K562 (cell line): Measurements from ENCODE around the gene EPO. TPM values are rescaled to one million over a fixed set of nuclear protein-coding genes. Genes with fewer than 3 reads are reported as not detected.

Source experiments
- ATAC-seq: fragments of 200-7000 bp; cut with Tn5 transposase; 3 replicates; pipeline ENCODE4 v1.9.1; 2020; ENCODE audit warnings: moderate library complexity
- BruUV-seq: library from RNA; stranded (reverse); fragments of 400-500 nt; replicated peaks from 2 replicates; lab custom pipeline; 2021; lab: Mats Ljungman, UMichigan
- CTCF ChIA-PET: fragments of 300-600 bp; formaldehyde crosslinking; extraction: SDS; loops from one replicate; lab custom pipeline; 2021; ENCODE audit warnings: low intra/inter-chr PET ratio; lab: Yijun Ruan, JAX
- POLR2A ChIA-PET: fragments of 300-600, 350-650 bp; sonication (Branson Sonifier 250); formaldehyde crosslinking; extraction: SDS; loops from one replicate; lab custom pipeline; 2021; ENCODE audit warnings: antibody characterized with exemption, inconsistent platforms; lab: Yijun Ruan, JAX
- DNase-seq, 4 experiments: peaks; one replicate each; pipeline versions ENCODE4 v3.0.0 to v3.0.0-alpha.2; 2011 to 2018; ENCODE audit warnings: low spot score in 3 of 4, mixed read lengths in 3 of 4; ENCODE audit errors: extremely low read depth in 1 of 4
- FAIRE-seq: peaks from 2 replicates; lab custom pipeline; 2011; peaks lifted over from hg19 to GRCh38; lab: Jason Lieb, UNC
- H2AFZ ChIP-seq: 2 replicates; pipeline ENCODE4 v1.6.0; 2011; ENCODE audit warnings: low read depth, low read length, control low read depth, inconsistent platforms
- H3K27ac ChIP-seq: fragments of 200-600 bp; 3 replicates; pipeline ENCODE4 v1.8.0; 2011; ENCODE audit warnings: low read depth, mild to moderate bottlenecking, control low read depth, inconsistent platforms, low read length, moderate library complexity, mixed read lengths; ENCODE audit errors: extremely low read depth
- H3K27me3 ChIP-seq, 2 experiments: fragments of 300-600 bp in 1 of 2; 2 replicates in 1 of 2; 3 replicates in 1 of 2; pipeline versions ENCODE4 v1.6.0 to v1.8.0; 2011; ENCODE audit warnings: inconsistent platforms in 2 of 2, low read length in 2 of 2, mild to moderate bottlenecking in 1 of 2, mixed read lengths in 1 of 2, moderate library complexity in 1 of 2; ENCODE audit not compliant: control insufficient read depth in 2 of 2, insufficient read depth in 2 of 2
- H3K36me3 ChIP-seq: fragments of 300-600 bp; 3 replicates; pipeline ENCODE4 v1.8.0; 2011; ENCODE audit warnings: mild to moderate bottlenecking, low read length, inconsistent platforms; ENCODE audit not compliant: control insufficient read depth, insufficient read depth
- H3K4me1 ChIP-seq, 2 experiments: fragments of 200-600 bp in 1 of 2; replicated peaks in 1 of 2; 2 replicates in 1 of 2; 3 replicates in 1 of 2; pipeline versions ENCODE4 v1.5.1 to v1.8.0; 2011; ENCODE audit warnings: inconsistent platforms in 2 of 2, low read length in 2 of 2, mild to moderate bottlenecking in 1 of 2, mixed read lengths in 1 of 2, moderate library complexity in 1 of 2; ENCODE audit not compliant: control insufficient read depth in 2 of 2, insufficient read depth in 2 of 2
- H3K4me2 ChIP-seq: 2 replicates; pipeline ENCODE4 v1.6.1; 2011; ENCODE audit warnings: low read length, control low read depth, inconsistent platforms, mixed read lengths; ENCODE audit not compliant: insufficient read depth
- H3K4me3 ChIP-seq: fragments of 200-600 bp; sonication (generic), shearing (Covaris generic); 2 replicates; pipeline ENCODE4 v1.5.1; 2016; ENCODE audit warnings: control low read depth, inconsistent platforms
- H3K79me2 ChIP-seq: fragments of 200-600 bp; 3 replicates; pipeline ENCODE4 v1.8.0; 2011; ENCODE audit warnings: low read length, inconsistent platforms; ENCODE audit not compliant: control insufficient read depth, insufficient read depth
- H3K9ac ChIP-seq, 2 experiments: 2 replicates each; pipeline versions ENCODE4 v1.6.0 to v1.6.1; 2011; ENCODE audit warnings: low read depth in 2 of 2, low read length in 2 of 2, control low read depth in 1 of 2, inconsistent platforms in 1 of 2, mild to moderate bottlenecking in 1 of 2, mixed read lengths in 1 of 2; ENCODE audit not compliant: insufficient read depth in 1 of 2
- H3K9me1 ChIP-seq: one replicate; pipeline ENCODE4 v1.6.0; 2011; ENCODE audit warnings: inconsistent platforms, mild to moderate bottlenecking, low read length, moderate library complexity; ENCODE audit not compliant: control insufficient read depth, insufficient read depth
- H3K9me3 ChIP-seq: replicated peaks from 2 replicates; pipeline ENCODE4 v1.5.1; 2011; ENCODE audit warnings: low read depth, low read length, inconsistent platforms; ENCODE audit not compliant: control insufficient read depth, insufficient read depth
- H4K20me1 ChIP-seq: replicated peaks from 2 replicates; pipeline ENCODE4 v1.6.1; 2011; ENCODE audit warnings: low read length, inconsistent platforms, mixed read lengths; ENCODE audit not compliant: control insufficient read depth, insufficient read depth
- DIDO1 ChIP-seq: fragments of 450-650 bp; IDR thresholded peaks from 2 replicates; pipeline ENCODE4 v1.6.1; 2016; ENCODE audit warnings: low read depth, missing biosample characterization, missing genetic modification characterization
- EHMT2 ChIP-seq: fragments of 450-650 bp; IDR thresholded peaks from 2 replicates; pipeline ENCODE4 v1.6.1; 2018; ENCODE audit warnings: antibody characterized with exemption
- EP400 ChIP-seq: fragments of 450-650 bp; IDR thresholded peaks from 2 replicates; pipeline ENCODE4 v1.6.1; 2017; ENCODE audit warnings: antibody characterized with exemption, mild to moderate bottlenecking, moderate library complexity
- GATAD2B ChIP-seq: fragments of 450-650 bp; IDR thresholded peaks from 2 replicates; pipeline ENCODE4 v1.6.1; 2017; ENCODE audit warnings: mild to moderate bottlenecking, borderline replicate concordance
- MCM7 ChIP-seq, 2 experiments: fragments of 450-650 bp; IDR thresholded peaks; 2 replicates each; pipeline ENCODE4 v1.6.1; 2016 to 2018
- POLR2G ChIP-seq: fragments of 200-400 bp; formaldehyde crosslinking; IDR thresholded peaks from 2 replicates; pipeline ENCODE4 v1.6.1; 2017; ENCODE audit warnings: low read depth, mild to moderate bottlenecking, antibody characterized with exemption, low read length, moderate library complexity
- PURB ChIP-seq: sonication (generic); formaldehyde crosslinking; IDR thresholded peaks from 2 replicates; pipeline ENCODE4 v1.9.0; 2021; ENCODE audit warnings: low read depth, mild to moderate bottlenecking, missing genetic modification reagents
- RBFOX2 ChIP-seq: fragments of 200-400 bp; formaldehyde crosslinking; IDR thresholded peaks from 2 replicates; pipeline ENCODE4 v1.6.1; 2017; ENCODE audit warnings: low read depth, mild to moderate bottlenecking, low read length, moderate library complexity
- TEAD1 ChIP-seq, 2 experiments: fragments of 450-650 bp in 1 of 2; sonication (generic) in 1 of 2; formaldehyde crosslinking; IDR thresholded peaks; 2 replicates each; pipeline versions ENCODE4 v1.4.0 to v1.8.0; 2020 to 2022; ENCODE audit warnings: mild to moderate bottlenecking in 2 of 2, missing genetic modification reagents in 1 of 2
- ZNF140 ChIP-seq: fragments of 250-450 bp; sonication (Bioruptor Pico); IDR thresholded peaks from 2 replicates; pipeline ENCODE4 v1.8.0; 2021; ENCODE audit warnings: moderate library complexity, mild to moderate bottlenecking, inconsistent platforms
- ZNF224 ChIP-seq: sonication (generic); formaldehyde crosslinking; IDR thresholded peaks from 2 replicates; pipeline ENCODE4 v1.8.0; 2022; ENCODE audit warnings: mild to moderate bottlenecking, missing genetic modification reagents
- ZNF780A ChIP-seq: fragments of 250-450 bp; sonication (Bioruptor Pico); IDR thresholded peaks from 2 replicates; pipeline ENCODE4 v1.5.0; 2021; ENCODE audit warnings: mild to moderate bottlenecking
- WGBS: fragments of 100-300 bp; shearing (Covaris generic); methylation state at CpG from one replicate; pipeline ENCODE4 v1.1.6; 2016; ENCODE audit warnings: low coverage, mixed read lengths; ENCODE audit not compliant: insufficient coverage; ENCODE audit errors: missing lambda C conversion rate; 5-methylcytosine and 5-hydroxymethylcytosine counted together
- in situ Hi-C: fragments of 300-500 bp; cut with MboI; formaldehyde crosslinking; loops from 4 replicates; pipeline ENCODE4 v1.15.0; 2018; ENCODE audit warnings: inconsistent platforms, mixed read lengths
- intact Hi-C: fragments of 100-400 bp; cut with micrococcal nuclease; formaldehyde crosslinking; loops from 2 replicates; pipeline ENCODE4 v1.14.2; 2022
- polyA plus RNA-seq, 8 experiments: library from polyadenylated mRNA; depleted of rRNA in 4 of 8; stranded (reverse) in 5 of 8; unstranded in 3 of 8; fragments of >200 nt; fragmentation: Nextera tagmentation in 2 of 8; fragmentation: Illumina TruSeq in 1 of 8; extraction: Ambion mirVana in 2 of 8; extraction: Trizol in 1 of 8; gene quantifications; 2 replicates each; pipeline versions ENCODE4 v1.2.1 to v1.2.3, GENCODE V29; 2011 to 2014; ENCODE audit warnings: inconsistent platforms in 1 of 8, missing spikeins in 1 of 8
- total RNA-seq, 7 experiments: library from RNA; depleted of rRNA in 6 of 7; stranded (reverse); fragments of >200 nt in 6 of 7; fragmentation: Illumina TruSeq in 2 of 7; extraction: Trizol in 2 of 7; gene quantifications; 2 replicates each; pipeline versions ENCODE4 v1.2.1 to v1.2.3, GENCODE V29; 2011 to 2021; ENCODE audit warnings: low replicate concordance in 1 of 7
- TF ChIP-seq, protein P1 (sequence below): sonication (generic); formaldehyde crosslinking; IDR thresholded peaks from 2 replicates; pipeline ENCODE4 v1.8.0; 2022; ENCODE audit warnings: missing genetic modification reagents, mild to moderate bottlenecking, moderate library complexity, borderline replicate concordance
- TF ChIP-seq, protein P2 (sequence below), 2 experiments: fragments of 450-650 bp; conservative IDR thresholded peaks; 2 replicates each; pipeline ENCODE4 v1.6.1; 2017; ENCODE audit warnings: mild to moderate bottlenecking in 2 of 2, moderate library complexity in 2 of 2
- TF ChIP-seq, protein P3 (sequence below): sonication (generic); formaldehyde crosslinking; IDR thresholded peaks from 2 replicates; pipeline ENCODE4 v1.8.0; 2023; ENCODE audit warnings: mild to moderate bottlenecking, missing genetic modification reagents

Gene EPO
- total and polyA plus RNA-seq, 9 of the 15 experiments (the other 6 are each of a cell fraction or from before 2014, with no cell fraction given): 0.06 to 0.41 (median 0.07) TPM; not detected in 6

DNA sequence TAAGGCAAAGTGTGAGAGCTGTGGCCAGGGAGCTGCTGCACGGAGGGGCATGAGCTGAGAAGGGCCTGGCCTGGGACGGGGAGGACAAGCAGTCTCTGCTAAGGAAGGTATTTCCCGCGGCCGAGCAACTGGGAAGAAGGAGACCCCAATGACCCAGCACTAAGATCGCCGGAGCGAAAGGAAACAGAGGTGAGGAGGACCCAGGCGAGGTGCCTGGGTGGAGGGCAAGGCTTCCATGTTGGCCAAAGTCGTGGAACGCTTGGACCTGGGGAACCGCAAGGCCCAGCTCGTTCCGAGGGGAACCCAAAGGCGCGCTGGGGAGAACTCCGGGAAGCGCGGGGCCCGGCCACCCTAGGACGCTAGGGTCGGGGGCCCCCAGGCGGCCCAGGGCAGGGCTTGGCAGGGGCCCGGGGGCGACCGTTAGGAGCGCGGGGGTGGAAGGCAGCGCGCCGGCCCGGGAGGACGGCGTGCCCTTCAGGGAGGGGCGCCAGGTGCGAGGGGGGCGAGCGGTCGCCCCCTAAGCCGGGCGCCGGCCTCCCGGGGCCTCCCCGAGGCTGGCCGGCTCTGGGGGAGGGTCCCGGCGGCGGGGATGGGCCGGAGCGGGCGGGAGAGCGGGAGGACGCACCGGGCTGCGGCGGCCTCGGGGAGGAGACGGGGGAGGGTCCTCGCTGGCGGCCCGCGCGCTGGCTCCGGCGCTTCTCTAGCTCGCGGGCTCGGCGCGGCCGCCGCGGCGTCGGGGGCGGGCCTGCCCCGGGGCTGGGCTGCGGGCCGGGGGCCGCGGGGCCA is 26.8 kb upstream of the EPO start:
- intact Hi-C loops: loop anchor here (2.0 to 5.0 kb wide), 3 partner anchors 51 to 159 kb away; partner anchors contain the start of genes SLC12A9 and TFR2
- H3K79me2 ChIP-seq: peaks cover 53% of the 10 kb centered on the region
- in situ Hi-C loops: no loop called here
- TF ChIP-seq, protein P1, sequence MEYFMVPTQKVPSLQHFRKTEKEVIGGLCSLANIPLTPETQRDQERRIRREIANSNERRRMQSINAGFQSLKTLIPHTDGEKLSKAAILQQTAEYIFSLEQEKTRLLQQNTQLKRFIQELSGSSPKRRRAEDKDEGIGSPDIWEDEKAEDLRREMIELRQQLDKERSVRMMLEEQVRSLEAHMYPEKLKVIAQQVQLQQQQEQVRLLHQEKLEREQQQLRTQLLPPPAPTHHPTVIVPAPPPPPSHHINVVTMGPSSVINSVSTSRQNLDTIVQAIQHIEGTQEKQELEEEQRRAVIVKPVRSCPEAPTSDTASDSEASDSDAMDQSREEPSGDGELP (CRISPR knock-in tag): 0 out of 2 replicates have a peak, but pooled peaks have one; percentile 16
- TF ChIP-seq EP400: no peak
- TF ChIP-seq GATAD2B: peak; percentile 67; the same call in 1 of the 2 replicates
- no peak for TF ChIP-seq PURB (CRISPR knock-in tag)
- TF ChIP-seq, protein P2, sequence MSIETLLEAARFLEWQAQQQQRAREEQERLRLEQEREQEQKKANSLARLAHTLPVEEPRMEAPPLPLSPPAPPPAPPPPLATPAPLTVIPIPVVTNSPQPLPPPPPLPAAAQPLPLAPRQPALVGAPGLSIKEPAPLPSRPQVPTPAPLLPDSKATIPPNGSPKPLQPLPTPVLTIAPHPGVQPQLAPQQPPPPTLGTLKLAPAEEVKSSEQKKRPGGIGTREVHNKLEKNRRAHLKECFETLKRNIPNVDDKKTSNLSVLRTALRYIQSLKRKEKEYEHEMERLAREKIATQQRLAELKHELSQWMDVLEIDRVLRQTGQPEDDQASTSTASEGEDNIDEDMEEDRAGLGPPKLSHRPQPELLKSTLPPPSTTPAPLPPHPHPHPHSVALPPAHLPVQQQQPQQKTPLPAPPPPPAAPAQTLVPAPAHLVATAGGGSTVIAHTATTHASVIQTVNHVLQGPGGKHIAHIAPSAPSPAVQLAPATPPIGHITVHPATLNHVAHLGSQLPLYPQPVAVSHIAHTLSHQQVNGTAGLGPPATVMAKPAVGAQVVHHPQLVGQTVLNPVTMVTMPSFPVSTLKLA (conservative IDR thresholded peaks at IDR 0.05): 0 out of 4 replicates have a peak, but pooled peaks of 1 of the 2 experiments have one; percentile 11
- TF ChIP-seq TEAD1 (CRISPR knock-in tag; IDR thresholded peaks at IDR 0.05): no peak
- TF ChIP-seq ZNF224 (CRISPR knock-in tag): no peak
- TF ChIP-seq RBFOX2: peak; percentile 75
- TF ChIP-seq, protein P3, sequence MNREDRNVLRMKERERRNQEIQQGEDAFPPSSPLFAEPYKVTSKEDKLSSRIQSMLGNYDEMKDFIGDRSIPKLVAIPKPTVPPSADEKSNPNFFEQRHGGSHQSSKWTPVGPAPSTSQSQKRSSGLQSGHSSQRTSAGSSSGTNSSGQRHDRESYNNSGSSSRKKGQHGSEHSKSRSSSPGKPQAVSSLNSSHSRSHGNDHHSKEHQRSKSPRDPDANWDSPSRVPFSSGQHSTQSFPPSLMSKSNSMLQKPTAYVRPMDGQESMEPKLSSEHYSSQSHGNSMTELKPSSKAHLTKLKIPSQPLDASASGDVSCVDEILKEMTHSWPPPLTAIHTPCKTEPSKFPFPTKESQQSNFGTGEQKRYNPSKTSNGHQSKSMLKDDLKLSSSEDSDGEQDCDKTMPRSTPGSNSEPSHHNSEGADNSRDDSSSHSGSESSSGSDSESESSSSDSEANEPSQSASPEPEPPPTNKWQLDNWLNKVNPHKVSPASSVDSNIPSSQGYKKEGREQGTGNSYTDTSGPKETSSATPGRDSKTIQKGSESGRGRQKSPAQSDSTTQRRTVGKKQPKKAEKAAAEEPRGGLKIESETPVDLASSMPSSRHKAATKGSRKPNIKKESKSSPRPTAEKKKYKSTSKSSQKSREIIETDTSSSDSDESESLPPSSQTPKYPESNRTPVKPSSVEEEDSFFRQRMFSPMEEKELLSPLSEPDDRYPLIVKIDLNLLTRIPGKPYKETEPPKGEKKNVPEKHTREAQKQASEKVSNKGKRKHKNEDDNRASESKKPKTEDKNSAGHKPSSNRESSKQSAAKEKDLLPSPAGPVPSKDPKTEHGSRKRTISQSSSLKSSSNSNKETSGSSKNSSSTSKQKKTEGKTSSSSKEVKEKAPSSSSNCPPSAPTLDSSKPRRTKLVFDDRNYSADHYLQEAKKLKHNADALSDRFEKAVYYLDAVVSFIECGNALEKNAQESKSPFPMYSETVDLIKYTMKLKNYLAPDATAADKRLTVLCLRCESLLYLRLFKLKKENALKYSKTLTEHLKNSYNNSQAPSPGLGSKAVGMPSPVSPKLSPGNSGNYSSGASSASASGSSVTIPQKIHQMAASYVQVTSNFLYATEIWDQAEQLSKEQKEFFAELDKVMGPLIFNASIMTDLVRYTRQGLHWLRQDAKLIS (CRISPR knock-in tag): 0 out of 2 replicates have a peak, but pooled peaks have one; percentile 46
- TF ChIP-seq POLR2G: peak; percentile 73
- no peak for TF ChIP-seq EHMT2
- TF ChIP-seq ZNF780A: no peak
- TF ChIP-seq DIDO1 (tag): no peak
- no peak for TF ChIP-seq ZNF140
- no peak for TF ChIP-seq MCM7 (IDR thresholded peaks at IDR 0.05)

More for the DNA sequence above, 26.8 kb upstream of the EPO start:
- Histone ChIP-seq H3K36me3 (peaks cover 26% of the 10 kb centered on the region; the same call in 2 of the 3 replicates), H3K9me1 (no peaks in the 10 kb centered on the region), H2AFZ (0 out of 2 replicates have a peak overlapping the region, but pooled peaks have one; percentile 17), H3K27ac (peak overlapping the region; percentile 86), H3K9ac (peak overlapping the region; percentile 90 to 99), H3K4me3 (peak overlapping the region; percentile 92), H4K20me1 (peaks cover 21% of the 10 kb centered on the region), H3K4me2 (peak overlapping the region; percentile 92), H3K27me3 (no peaks in the 10 kb centered on the region), H3K4me1 (peaks cover 17 to 51% of the 10 kb centered on the region in 2 experiments), H3K9me3 (no peaks in the 10 kb centered on the region)
- FAIRE-seq: no peak
- POLR2A ChIA-PET: interaction anchor here (0.6 to 2.5 kb wide), 12 partner anchors 8 to 210 kb away, joined by 3 to 16 read pairs (median 5); partner anchors contain the start of genes FBXO24, NYAP1, POP7 and SRRT
- under 1% methylated on average over 61 of the region's 81 CpGs for WGBS
- ATAC-seq: peak; percentile 32
- BruUV-seq: no TSS peak
- peak; percentile 47 to 93 (median 73) for DNase-seq
- CTCF ChIA-PET: interaction anchor here (1.4 kb wide), 1 partner anchor 159 kb away, joined by 3 read pairs; the partner anchor contains the start of gene SLC12A9
